K562 (cell line): Measurements from ENCODE around the gene PITPNM3. TPM values are rescaled to one million over a fixed set of nuclear protein-coding genes. Genes with fewer than 3 reads are reported as not detected.

Experiments
- ATAC-seq: fragments of 200-7000 bp; cut with Tn5 transposase; 3 replicates; pipeline ENCODE4 v1.9.1; 2020; ENCODE audit warnings: moderate library complexity
- BruUV-seq: library from RNA; stranded (reverse); fragments of 400-500 nt; replicated peaks from 2 replicates; lab custom pipeline; 2021; lab: Mats Ljungman, UMichigan
- CTCF ChIA-PET: fragments of 300-600 bp; formaldehyde crosslinking; extraction: SDS; loops from one replicate; lab custom pipeline; 2021; ENCODE audit warnings: low intra/inter-chr PET ratio; lab: Yijun Ruan, JAX
- POLR2A ChIA-PET: fragments of 300-600, 350-650 bp; sonication (Branson Sonifier 250); formaldehyde crosslinking; extraction: SDS; loops from one replicate; lab custom pipeline; 2021; ENCODE audit warnings: antibody characterized with exemption, inconsistent platforms; lab: Yijun Ruan, JAX
- DNase-seq, 4 experiments: peaks; one replicate each; pipeline versions ENCODE4 v3.0.0 to v3.0.0-alpha.2; 2011 to 2018; ENCODE audit warnings: low spot score in 3 of 4, mixed read lengths in 3 of 4; ENCODE audit errors: extremely low read depth in 1 of 4
- FAIRE-seq: peaks from 2 replicates; lab custom pipeline; 2011; peaks lifted over from hg19 to GRCh38; lab: Jason Lieb, UNC
- H2AFZ ChIP-seq: 2 replicates; pipeline ENCODE4 v1.6.0; 2011; ENCODE audit warnings: low read depth, low read length, control low read depth, inconsistent platforms
- H3K27ac ChIP-seq: fragments of 200-600 bp; 3 replicates; pipeline ENCODE4 v1.8.0; 2011; ENCODE audit warnings: low read depth, mild to moderate bottlenecking, control low read depth, inconsistent platforms, low read length, moderate library complexity, mixed read lengths; ENCODE audit errors: extremely low read depth
- H3K27me3 ChIP-seq, 2 experiments: fragments of 300-600 bp in 1 of 2; 2 replicates in 1 of 2; 3 replicates in 1 of 2; pipeline versions ENCODE4 v1.6.0 to v1.8.0; 2011; ENCODE audit warnings: inconsistent platforms in 2 of 2, low read length in 2 of 2, mild to moderate bottlenecking in 1 of 2, mixed read lengths in 1 of 2, moderate library complexity in 1 of 2; ENCODE audit not compliant: control insufficient read depth in 2 of 2, insufficient read depth in 2 of 2
- H3K36me3 ChIP-seq: fragments of 300-600 bp; 3 replicates; pipeline ENCODE4 v1.8.0; 2011; ENCODE audit warnings: mild to moderate bottlenecking, low read length, inconsistent platforms; ENCODE audit not compliant: control insufficient read depth, insufficient read depth
- H3K4me1 ChIP-seq, 2 experiments: fragments of 200-600 bp in 1 of 2; replicated peaks in 1 of 2; 2 replicates in 1 of 2; 3 replicates in 1 of 2; pipeline versions ENCODE4 v1.5.1 to v1.8.0; 2011; ENCODE audit warnings: inconsistent platforms in 2 of 2, low read length in 2 of 2, mild to moderate bottlenecking in 1 of 2, mixed read lengths in 1 of 2, moderate library complexity in 1 of 2; ENCODE audit not compliant: control insufficient read depth in 2 of 2, insufficient read depth in 2 of 2
- H3K4me2 ChIP-seq: 2 replicates; pipeline ENCODE4 v1.6.1; 2011; ENCODE audit warnings: low read length, control low read depth, inconsistent platforms, mixed read lengths; ENCODE audit not compliant: insufficient read depth
- H3K4me3 ChIP-seq: fragments of 200-600 bp; sonication (generic), shearing (Covaris generic); 2 replicates; pipeline ENCODE4 v1.5.1; 2016; ENCODE audit warnings: control low read depth, inconsistent platforms
- H3K79me2 ChIP-seq: fragments of 200-600 bp; 3 replicates; pipeline ENCODE4 v1.8.0; 2011; ENCODE audit warnings: low read length, inconsistent platforms; ENCODE audit not compliant: control insufficient read depth, insufficient read depth
- H3K9ac ChIP-seq, 2 experiments: 2 replicates each; pipeline versions ENCODE4 v1.6.0 to v1.6.1; 2011; ENCODE audit warnings: low read depth in 2 of 2, low read length in 2 of 2, control low read depth in 1 of 2, inconsistent platforms in 1 of 2, mild to moderate bottlenecking in 1 of 2, mixed read lengths in 1 of 2; ENCODE audit not compliant: insufficient read depth in 1 of 2
- H3K9me1 ChIP-seq: one replicate; pipeline ENCODE4 v1.6.0; 2011; ENCODE audit warnings: inconsistent platforms, mild to moderate bottlenecking, low read length, moderate library complexity; ENCODE audit not compliant: control insufficient read depth, insufficient read depth
- H3K9me3 ChIP-seq: replicated peaks from 2 replicates; pipeline ENCODE4 v1.5.1; 2011; ENCODE audit warnings: low read depth, low read length, inconsistent platforms; ENCODE audit not compliant: control insufficient read depth, insufficient read depth
- H4K20me1 ChIP-seq: replicated peaks from 2 replicates; pipeline ENCODE4 v1.6.1; 2011; ENCODE audit warnings: low read length, inconsistent platforms, mixed read lengths; ENCODE audit not compliant: control insufficient read depth, insufficient read depth
- CCAR2 ChIP-seq: fragments of 200-400 bp; formaldehyde crosslinking; IDR thresholded peaks from 2 replicates; pipeline ENCODE4 v1.6.1; 2017; ENCODE audit warnings: mild to moderate bottlenecking, low read depth, low read length
- CHCHD3 ChIP-seq: fragments of 250-450 bp; sonication (Bioruptor Pico); IDR thresholded peaks from 2 replicates; pipeline ENCODE4 v2.1.2; 2022; ENCODE audit warnings: mild to moderate bottlenecking
- CHD2 ChIP-seq: IDR thresholded peaks from 2 replicates; pipeline ENCODE4 v1.6.1; 2011; ENCODE audit warnings: low read depth, low read length
- CSDE1 ChIP-seq, 2 experiments: fragments of 450-650 bp; IDR thresholded peaks; 2 replicates each; pipeline ENCODE4 v1.6.1; 2016; ENCODE audit warnings: mild to moderate bottlenecking in 1 of 2
- GTF2A2 ChIP-seq: IDR thresholded peaks from 2 replicates; pipeline ENCODE4 v1.6.1; 2016; ENCODE audit warnings: mild to moderate bottlenecking, missing genetic modification characterization, missing compliant biosample characterization
- GTF2F1 ChIP-seq: IDR thresholded peaks from 2 replicates; pipeline ENCODE4 v1.6.1; 2011; ENCODE audit warnings: low read depth, low read length, improper control_type of control experiment
- HIVEP1 ChIP-seq: fragments of 250-450 bp; sonication (Bioruptor Pico); IDR thresholded peaks from 2 replicates; pipeline ENCODE4 v1.4.0; 2020; ENCODE audit warnings: mild to moderate bottlenecking
- NCOA4 ChIP-seq: fragments of 450-650 bp; IDR thresholded peaks from 2 replicates; pipeline ENCODE4 v1.6.1; 2018; ENCODE audit warnings: mild to moderate bottlenecking; ENCODE audit not compliant: partially characterized antibody
- NEUROD1 ChIP-seq: fragments of 150-350 bp; IDR thresholded peaks from 2 replicates; pipeline ENCODE4 v1.6.1; 2014; ENCODE audit warnings: borderline replicate concordance, low read length, low read depth; ENCODE audit not compliant: partially characterized antibody
- PURB ChIP-seq: sonication (generic); formaldehyde crosslinking; IDR thresholded peaks from 2 replicates; pipeline ENCODE4 v1.9.0; 2021; ENCODE audit warnings: low read depth, mild to moderate bottlenecking, missing genetic modification reagents
- RBFOX2 ChIP-seq: fragments of 200-400 bp; formaldehyde crosslinking; IDR thresholded peaks from 2 replicates; pipeline ENCODE4 v1.6.1; 2017; ENCODE audit warnings: low read depth, mild to moderate bottlenecking, low read length, moderate library complexity
- RBM25 ChIP-seq: fragments of 200-400 bp; formaldehyde crosslinking; IDR thresholded peaks from 2 replicates; pipeline ENCODE4 v1.6.1; 2018; ENCODE audit warnings: low read length, low read depth, moderate library complexity; ENCODE audit not compliant: severe bottlenecking
- TRIM28 ChIP-seq: fragments of 450-650 bp; IDR thresholded peaks from 2 replicates; pipeline ENCODE4 v1.6.1; 2017
- ZBTB43 ChIP-seq: sonication (generic); formaldehyde crosslinking; IDR thresholded peaks from 2 replicates; pipeline ENCODE4 v1.8.0; 2023; ENCODE audit warnings: mild to moderate bottlenecking, missing genetic modification reagents
- ZFX ChIP-seq: sonication (generic); formaldehyde crosslinking; IDR thresholded peaks from 2 replicates; pipeline ENCODE4 v1.8.0; 2022; ENCODE audit warnings: mild to moderate bottlenecking, missing genetic modification reagents, moderate library complexity
- ZNF311 ChIP-seq: fragments of 250-450 bp; sonication (Bioruptor Pico); IDR thresholded peaks from 2 replicates; pipeline ENCODE4 v1.4.0; 2020; ENCODE audit warnings: mild to moderate bottlenecking, moderate library complexity
- ZNF551 ChIP-seq: fragments of 250-450 bp; sonication (Bioruptor Pico); IDR thresholded peaks from 2 replicates; pipeline ENCODE4 v1.5.0; 2021; ENCODE audit warnings: mild to moderate bottlenecking, moderate library complexity
- ZNF785 ChIP-seq: fragments of 250-450 bp; sonication (Bioruptor Pico); IDR thresholded peaks from 2 replicates; pipeline ENCODE4 v1.4.0; 2020; ENCODE audit warnings: mild to moderate bottlenecking
- WGBS: fragments of 100-300 bp; shearing (Covaris generic); methylation state at CpG from one replicate; pipeline ENCODE4 v1.1.6; 2016; ENCODE audit warnings: low coverage, mixed read lengths; ENCODE audit not compliant: insufficient coverage; ENCODE audit errors: missing lambda C conversion rate; 5-methylcytosine and 5-hydroxymethylcytosine counted together
- in situ Hi-C: fragments of 300-500 bp; cut with MboI; formaldehyde crosslinking; loops from 4 replicates; pipeline ENCODE4 v1.15.0; 2018; ENCODE audit warnings: inconsistent platforms, mixed read lengths
- intact Hi-C: fragments of 100-400 bp; cut with micrococcal nuclease; formaldehyde crosslinking; loops from 2 replicates; pipeline ENCODE4 v1.14.2; 2022
- polyA plus RNA-seq, 8 experiments: library from polyadenylated mRNA; depleted of rRNA in 4 of 8; stranded (reverse) in 5 of 8; unstranded in 3 of 8; fragments of >200 nt; fragmentation: Nextera tagmentation in 2 of 8; fragmentation: Illumina TruSeq in 1 of 8; extraction: Ambion mirVana in 2 of 8; extraction: Trizol in 1 of 8; gene quantifications; 2 replicates each; pipeline versions ENCODE4 v1.2.1 to v1.2.3, GENCODE V29; 2011 to 2014; ENCODE audit warnings: inconsistent platforms in 1 of 8, missing spikeins in 1 of 8
- total RNA-seq, 7 experiments: library from RNA; depleted of rRNA in 6 of 7; stranded (reverse); fragments of >200 nt in 6 of 7; fragmentation: Illumina TruSeq in 2 of 7; extraction: Trizol in 2 of 7; gene quantifications; 2 replicates each; pipeline versions ENCODE4 v1.2.1 to v1.2.3, GENCODE V29; 2011 to 2021; ENCODE audit warnings: low replicate concordance in 1 of 7

PITPNM3 gene
- total and polyA plus RNA-seq, 9 of the 15 experiments (the other 6 are each of a cell fraction or from before 2014, with no cell fraction given): 0.14 to 0.38 (median 0.22) TPM; not detected in 2

DNA sequence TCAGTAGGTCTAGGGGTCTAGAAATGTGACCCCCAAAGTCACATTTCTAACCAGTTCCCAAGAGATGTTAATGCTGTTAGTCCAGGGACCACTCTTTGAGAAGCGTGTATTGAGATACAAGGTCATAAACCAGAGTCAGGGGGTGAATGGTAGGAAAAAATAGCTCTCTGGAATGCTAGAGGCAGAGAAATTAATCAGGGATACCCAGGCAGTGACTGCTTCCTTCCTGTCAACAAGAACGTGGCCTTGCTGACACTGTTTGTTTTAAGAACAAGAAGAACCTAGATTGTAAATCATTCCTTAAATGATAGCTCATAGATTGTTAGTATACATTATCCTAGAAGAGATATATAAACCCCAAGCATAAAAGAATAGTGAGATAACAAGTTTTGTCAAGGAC is 43.8 kb downstream of the PITPNM3 start:
- intact Hi-C loops (no loop called here), in situ Hi-C loops (loop anchor here (5.0 kb wide), 1 partner anchor 40 kb away; no protein-coding TSS in a partner anchor)
- ATAC-seq (no peak), DNase-seq (no peak), FAIRE-seq (no peak)
- Histone ChIP-seq H3K9me3 (no peaks in the 10 kb centered on the region), H3K4me3 (no peak overlapping the region), H3K27ac (no peak overlapping the region), H3K9ac (no peak overlapping the region), H3K79me2 (no peaks in the 10 kb centered on the region), H3K9me1 (no peaks in the 10 kb centered on the region), H2AFZ (no peak overlapping the region), H3K4me1 (peaks cover 0 to 4% of the 10 kb centered on the region in 2 experiments; a peak in 2 of 5 replicates), H4K20me1 (no peaks in the 10 kb centered on the region), H3K27me3 (peaks cover 0 to 29% of the 10 kb centered on the region in 2 experiments; a peak in 3 of 5 replicates), H3K36me3 (no peaks in the 10 kb centered on the region), H3K4me2 (no peak overlapping the region)
- 0% methylated on average over 2 of the region's 2 CpGs for WGBS
- ChIA-PET POLR2A (no interaction called here), CTCF (no interaction called here)
- TF ChIP-seq NCOA4: no peak
- no peak for TF ChIP-seq CHD2
- no peak for TF ChIP-seq HIVEP1
- TF ChIP-seq NEUROD1: no peak
- TF ChIP-seq ZNF551 (CRISPR knock-in tag): no peak
- TF ChIP-seq CCAR2: no peak
- no peak for TF ChIP-seq RBFOX2
- no peak for TF ChIP-seq CHCHD3 (CRISPR knock-in tag)
- TF ChIP-seq GTF2A2: no peak
- TF ChIP-seq GTF2F1: no peak
- no peak for TF ChIP-seq ZFX (CRISPR knock-in tag)
- TF ChIP-seq RBM25: no peak
- no peak for TF ChIP-seq PURB (CRISPR knock-in tag)
- no peak for TF ChIP-seq TRIM28
- no peak for TF ChIP-seq ZBTB43 (CRISPR knock-in tag)
- no peak for TF ChIP-seq ZNF311 (CRISPR knock-in tag)
- TF ChIP-seq CSDE1 (IDR thresholded peaks at IDR 0.05): no peak
- no peak for TF ChIP-seq ZNF785 (CRISPR knock-in tag)
- BruUV-seq: no TSS peak
